Neural cell (in vitro differentiated cells): ENCODE measurements around the gene KIAA2012. TPM values are rescaled to one million over a fixed set of nuclear protein-coding genes. Genes with fewer than 3 reads are reported as not detected.

Experiments used
- H2AFZ ChIP-seq: fragments of 200-600, 300-800 bp; sonication (generic), shearing (Covaris generic); 2 replicates; pipeline ENCODE4 v1.6.0; 2014; ENCODE audit warnings: low read depth, mild to moderate bottlenecking, antibody characterized with exemption, low read length, moderate library complexity
- H3F3A ChIP-seq: fragments of 200-600 bp; shearing (Covaris generic); 2 replicates; pipeline ENCODE4 v1.6.1; 2016; ENCODE audit warnings: mild to moderate bottlenecking, moderate library complexity, mixed read lengths, antibody characterized with exemption, low read length; ENCODE audit not compliant: insufficient read depth, poor library complexity, severe bottlenecking
- H3K27ac ChIP-seq: fragments of 200-600, 300-800 bp; sonication (generic), shearing (Covaris generic); 2 replicates; pipeline ENCODE4 v1.5.1; 2014; ENCODE audit warnings: mild to moderate bottlenecking, low read length, moderate library complexity
- H3K27me3 ChIP-seq: fragments of 300-800, 200-600 bp; sonication (generic), shearing (Covaris generic); 2 replicates; pipeline ENCODE4 v1.6.0; 2014; ENCODE audit warnings: mild to moderate bottlenecking, low read depth, low read length, moderate library complexity; ENCODE audit not compliant: insufficient read depth
- H3K36me3 ChIP-seq: fragments of 300-800, 200-600 bp; sonication (generic), shearing (Covaris generic); 2 replicates; pipeline ENCODE4 v1.5.1; 2014; ENCODE audit warnings: mild to moderate bottlenecking, antibody characterized with exemption, low read length, moderate library complexity; ENCODE audit not compliant: insufficient read depth
- H3K4me2 ChIP-seq: fragments of 300-800, 200-600 bp; sonication (generic), shearing (Covaris generic); 2 replicates; pipeline ENCODE4 v1.6.0; 2014; ENCODE audit warnings: mild to moderate bottlenecking, low read length
- H3K4me3 ChIP-seq: fragments of 300-800, 200-600 bp; sonication (generic), shearing (Covaris generic); 2 replicates; pipeline ENCODE4 v1.5.1; 2014; ENCODE audit warnings: mild to moderate bottlenecking, low read length, moderate library complexity
- H3K79me2 ChIP-seq: fragments of 200-600 bp; shearing (Covaris generic); replicated peaks from 2 replicates; pipeline ENCODE4 v1.6.0; 2014; ENCODE audit warnings: mild to moderate bottlenecking, low read length, moderate library complexity; ENCODE audit not compliant: insufficient read depth
- H3K9ac ChIP-seq: fragments of 300-800, 200-600 bp; sonication (generic), shearing (Covaris generic); 2 replicates; pipeline ENCODE4 v1.6.1; 2016; ENCODE audit warnings: mild to moderate bottlenecking, low read length, mixed read lengths
- H3K9me2 ChIP-seq: fragments of 200-600 bp; shearing (Covaris generic); 2 replicates; pipeline ENCODE4 v1.6.1; 2016; ENCODE audit warnings: mild to moderate bottlenecking, low read length, mixed read lengths; ENCODE audit not compliant: insufficient read depth
- H3K9me3 ChIP-seq: fragments of 200-600, 300-800 bp; sonication (generic), shearing (Covaris generic); 2 replicates; pipeline ENCODE4 v1.6.1; 2016; ENCODE audit warnings: mild to moderate bottlenecking, mixed run types, low read length, moderate library complexity, mixed read lengths
- H4K20me1 ChIP-seq: fragments of 200-600 bp; shearing (Covaris generic); 2 replicates; pipeline ENCODE4 v1.6.1; 2016; ENCODE audit warnings: mild to moderate bottlenecking, mixed run types; ENCODE audit not compliant: insufficient read depth
- EP300 ChIP-seq: fragments of 450-650 bp; conservative IDR thresholded peaks from 2 replicates; pipeline ENCODE4 v1.6.1; 2014; ENCODE audit warnings: antibody characterized with exemption, mild to moderate bottlenecking, moderate library complexity; ENCODE audit not compliant: poor library complexity, severe bottlenecking
- EZH2 ChIP-seq: fragments of 200-600, 300-800 bp; shearing (Covaris generic), sonication (generic); IDR thresholded peaks from 2 replicates; pipeline ENCODE4 v1.6.1; 2014; ENCODE audit warnings: antibody characterized with exemption, low read length, borderline replicate concordance, mild to moderate bottlenecking; ENCODE audit not compliant: insufficient read depth, poor library complexity, severe bottlenecking
- MXI1 ChIP-seq: fragments of 450-650 bp; conservative IDR thresholded peaks from 2 replicates; pipeline ENCODE4 v1.6.1; 2014; ENCODE audit warnings: antibody characterized with exemption, mild to moderate bottlenecking; ENCODE audit not compliant: poor library complexity, severe bottlenecking
- POLR2AphosphoS5 ChIP-seq: IDR thresholded peaks from 2 replicates; pipeline ENCODE4 v1.6.1; 2012
- RAD21 ChIP-seq: fragments of 450-650 bp; conservative IDR thresholded peaks from 2 replicates; pipeline ENCODE4 v1.6.1; 2014; ENCODE audit warnings: antibody characterized with exemption, mild to moderate bottlenecking, moderate library complexity
- SMC3 ChIP-seq: fragments of 450-650 bp; conservative IDR thresholded peaks from 2 replicates; pipeline ENCODE4 v1.6.1; 2014; ENCODE audit warnings: antibody characterized with exemption, mild to moderate bottlenecking, moderate library complexity; ENCODE audit not compliant: poor library complexity
- TAF1 ChIP-seq: IDR thresholded peaks from 2 replicates; pipeline ENCODE4 v1.6.1; 2012; ENCODE audit warnings: low read depth
- polyA plus RNA-seq: library from polyadenylated mRNA; depleted of rRNA; stranded (reverse); fragments of >200 nt; gene quantifications from 2 replicates; pipeline ENCODE4 v1.2.3, GENCODE V29; 2014
- TF ChIP-seq, protein P1 (sequence below): IDR thresholded peaks from 2 replicates; pipeline ENCODE4 v1.6.1; 2012; ENCODE audit warnings: borderline replicate concordance
- TF ChIP-seq, protein P2 (sequence below): fragments of 450-650 bp; IDR thresholded peaks from 2 replicates; pipeline ENCODE4 v1.5.1; 2014; ENCODE audit warnings: antibody characterized with exemption, mild to moderate bottlenecking, moderate library complexity; ENCODE audit not compliant: poor library complexity, severe bottlenecking

Gene KIAA2012
- polyA plus RNA-seq, 1 donor from 2014 or later, result not detected

DNA sequence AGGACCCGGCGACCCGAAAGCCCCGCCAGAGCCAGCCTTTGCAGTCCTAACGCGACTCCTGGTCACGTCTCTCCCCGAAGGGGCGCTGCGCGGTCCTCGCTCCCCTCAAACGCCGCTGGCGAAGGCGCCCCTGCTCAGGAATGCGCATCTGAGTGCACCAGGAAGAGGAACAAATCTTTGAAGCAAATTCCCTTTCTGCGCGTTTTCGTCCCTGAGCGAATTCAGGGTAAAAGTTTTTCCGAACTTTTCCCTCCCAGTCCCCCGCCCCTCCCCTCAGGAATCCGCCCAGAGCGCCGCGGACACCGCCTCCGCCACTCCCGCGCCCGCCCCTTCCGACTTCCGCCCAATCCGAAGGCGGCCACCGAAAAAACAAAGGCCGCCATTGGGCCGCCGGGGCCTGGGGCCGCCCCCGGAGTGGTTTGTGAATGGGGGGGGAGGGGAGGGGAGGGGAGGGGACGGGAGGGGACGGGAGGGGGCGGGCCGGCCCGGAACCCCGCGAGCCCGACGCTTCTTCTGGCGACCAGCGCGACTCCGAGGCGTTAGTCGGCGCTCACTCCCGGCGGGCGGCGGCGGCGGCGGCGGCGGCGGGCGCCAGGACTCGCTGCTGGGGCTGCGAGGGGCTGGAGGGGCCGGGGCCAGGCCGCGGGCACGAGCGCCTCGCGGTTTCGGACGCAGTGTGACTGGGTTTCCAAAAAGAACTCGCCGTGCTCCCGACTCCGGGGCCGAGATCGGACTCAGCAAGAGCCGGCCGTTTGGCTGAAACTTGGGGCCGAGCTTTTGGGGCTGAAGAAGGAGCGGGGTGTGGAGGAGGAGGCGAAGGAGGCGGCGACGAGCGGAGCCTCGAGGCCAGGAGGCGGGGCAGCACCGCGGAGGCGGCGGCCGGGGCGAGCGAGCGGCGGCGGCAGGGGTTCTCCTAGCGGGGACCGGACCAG, 39.5 kb upstream of the KIAA2012 start, which contains the start of gene FZD7:
Gene FZD7, plus strand, starts transcription at position 539 of the 932 bp plus-strand sequence. CDS start 793 bp downstream, outside the sequence.
- Histone ChIP-seq H3K27ac (no peak within 1 kb of the TSS), H3K27me3 (peaks cover 65% of the 10 kb centered on the region), H3K4me3 (peak within 1 kb of the TSS; percentile 70), H4K20me1 (no peaks in the 10 kb centered on the region), H3K9me3 (no peaks in the 10 kb centered on the region), H2AFZ (no peak within 1 kb of the TSS), H3K79me2 (peaks cover 20% of the 10 kb centered on the region), H3K36me3 (no peaks in the 10 kb centered on the region), H3F3A (no peaks in the 10 kb centered on the region), H3K9me2 (no peaks in the 10 kb centered on the region), H3K9ac (peak within 1 kb of the TSS; percentile 46), H3K4me2 (peak within 1 kb of the TSS; percentile 62)
- TF ChIP-seq EZH2 (no peak), TAF1 (no peak), RAD21 (no peak), POLR2AphosphoS5 (no peak), MXI1 (no peak), EP300 (no peak), SMC3 (no peak)
- TF ChIP-seq, protein P1, sequence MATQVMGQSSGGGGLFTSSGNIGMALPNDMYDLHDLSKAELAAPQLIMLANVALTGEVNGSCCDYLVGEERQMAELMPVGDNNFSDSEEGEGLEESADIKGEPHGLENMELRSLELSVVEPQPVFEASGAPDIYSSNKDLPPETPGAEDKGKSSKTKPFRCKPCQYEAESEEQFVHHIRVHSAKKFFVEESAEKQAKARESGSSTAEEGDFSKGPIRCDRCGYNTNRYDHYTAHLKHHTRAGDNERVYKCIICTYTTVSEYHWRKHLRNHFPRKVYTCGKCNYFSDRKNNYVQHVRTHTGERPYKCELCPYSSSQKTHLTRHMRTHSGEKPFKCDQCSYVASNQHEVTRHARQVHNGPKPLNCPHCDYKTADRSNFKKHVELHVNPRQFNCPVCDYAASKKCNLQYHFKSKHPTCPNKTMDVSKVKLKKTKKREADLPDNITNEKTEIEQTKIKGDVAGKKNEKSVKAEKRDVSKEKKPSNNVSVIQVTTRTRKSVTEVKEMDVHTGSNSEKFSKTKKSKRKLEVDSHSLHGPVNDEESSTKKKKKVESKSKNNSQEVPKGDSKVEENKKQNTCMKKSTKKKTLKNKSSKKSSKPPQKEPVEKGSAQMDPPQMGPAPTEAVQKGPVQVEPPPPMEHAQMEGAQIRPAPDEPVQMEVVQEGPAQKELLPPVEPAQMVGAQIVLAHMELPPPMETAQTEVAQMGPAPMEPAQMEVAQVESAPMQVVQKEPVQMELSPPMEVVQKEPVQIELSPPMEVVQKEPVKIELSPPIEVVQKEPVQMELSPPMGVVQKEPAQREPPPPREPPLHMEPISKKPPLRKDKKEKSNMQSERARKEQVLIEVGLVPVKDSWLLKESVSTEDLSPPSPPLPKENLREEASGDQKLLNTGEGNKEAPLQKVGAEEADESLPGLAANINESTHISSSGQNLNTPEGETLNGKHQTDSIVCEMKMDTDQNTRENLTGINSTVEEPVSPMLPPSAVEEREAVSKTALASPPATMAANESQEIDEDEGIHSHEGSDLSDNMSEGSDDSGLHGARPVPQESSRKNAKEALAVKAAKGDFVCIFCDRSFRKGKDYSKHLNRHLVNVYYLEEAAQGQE, result no peak
- TF ChIP-seq, protein P2, sequence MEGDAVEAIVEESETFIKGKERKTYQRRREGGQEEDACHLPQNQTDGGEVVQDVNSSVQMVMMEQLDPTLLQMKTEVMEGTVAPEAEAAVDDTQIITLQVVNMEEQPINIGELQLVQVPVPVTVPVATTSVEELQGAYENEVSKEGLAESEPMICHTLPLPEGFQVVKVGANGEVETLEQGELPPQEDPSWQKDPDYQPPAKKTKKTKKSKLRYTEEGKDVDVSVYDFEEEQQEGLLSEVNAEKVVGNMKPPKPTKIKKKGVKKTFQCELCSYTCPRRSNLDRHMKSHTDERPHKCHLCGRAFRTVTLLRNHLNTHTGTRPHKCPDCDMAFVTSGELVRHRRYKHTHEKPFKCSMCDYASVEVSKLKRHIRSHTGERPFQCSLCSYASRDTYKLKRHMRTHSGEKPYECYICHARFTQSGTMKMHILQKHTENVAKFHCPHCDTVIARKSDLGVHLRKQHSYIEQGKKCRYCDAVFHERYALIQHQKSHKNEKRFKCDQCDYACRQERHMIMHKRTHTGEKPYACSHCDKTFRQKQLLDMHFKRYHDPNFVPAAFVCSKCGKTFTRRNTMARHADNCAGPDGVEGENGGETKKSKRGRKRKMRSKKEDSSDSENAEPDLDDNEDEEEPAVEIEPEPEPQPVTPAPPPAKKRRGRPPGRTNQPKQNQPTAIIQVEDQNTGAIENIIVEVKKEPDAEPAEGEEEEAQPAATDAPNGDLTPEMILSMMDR, result no peak

DNA sequence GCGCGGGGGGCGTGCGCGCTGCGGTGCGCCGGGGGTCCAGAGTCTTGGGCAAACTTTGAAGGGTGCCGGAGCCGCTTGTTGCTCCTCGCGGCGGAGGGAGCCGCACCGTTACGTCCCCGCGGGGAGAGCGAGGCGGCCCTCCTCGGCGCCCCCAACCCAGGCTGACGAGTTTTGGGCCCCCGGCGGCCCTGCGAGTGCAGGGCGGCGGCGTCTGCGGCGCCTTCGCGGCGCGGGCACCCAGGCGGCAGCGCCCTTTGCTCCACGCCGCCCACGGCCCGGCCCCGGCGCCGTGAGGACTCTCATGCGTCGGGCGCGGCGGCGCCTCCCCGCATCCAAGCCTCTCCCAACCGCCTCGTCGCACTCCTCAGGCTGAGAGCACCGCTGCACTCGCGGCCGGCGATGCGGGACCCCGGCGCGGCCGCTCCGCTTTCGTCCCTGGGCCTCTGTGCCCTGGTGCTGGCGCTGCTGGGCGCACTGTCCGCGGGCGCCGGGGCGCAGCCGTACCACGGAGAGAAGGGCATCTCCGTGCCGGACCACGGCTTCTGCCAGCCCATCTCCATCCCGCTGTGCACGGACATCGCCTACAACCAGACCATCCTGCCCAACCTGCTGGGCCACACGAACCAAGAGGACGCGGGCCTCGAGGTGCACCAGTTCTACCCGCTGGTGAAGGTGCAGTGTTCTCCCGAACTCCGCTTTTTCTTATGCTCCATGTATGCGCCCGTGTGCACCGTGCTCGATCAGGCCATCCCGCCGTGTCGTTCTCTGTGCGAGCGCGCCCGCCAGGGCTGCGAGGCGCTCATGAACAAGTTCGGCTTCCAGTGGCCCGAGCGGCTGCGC, 38.6 kb upstream of the KIAA2012 start:
- H3K36me3 ChIP-seq, result no peaks in the 10 kb centered on the region
- H3K79me2 ChIP-seq, result peaks cover 21% of the 10 kb centered on the region
- H3K9me2 ChIP-seq, result no peaks in the 10 kb centered on the region
- no peak overlapping the region for H3K27ac ChIP-seq
- no peaks in the 10 kb centered on the region for H4K20me1 ChIP-seq
- H3K9me3 ChIP-seq, result no peaks in the 10 kb centered on the region
- peak overlapping the region; percentile 46 for H3K9ac ChIP-seq
- TF ChIP-seq MXI1 (peak; percentile 20), RAD21 (no peak)
- no peak overlapping the region for H2AFZ ChIP-seq
- H3K4me3 ChIP-seq, result peak overlapping the region; percentile 70
- H3K27me3 ChIP-seq, result peaks cover 65% of the 10 kb centered on the region
- H3F3A ChIP-seq, result no peaks in the 10 kb centered on the region
- peak overlapping the region; percentile 51 for H3K4me2 ChIP-seq
